HepG2 (cell line): ENCODE data around the gene FAM169A. TPM values are rescaled to one million over a fixed set of nuclear protein-coding genes. Genes with fewer than 3 reads are reported as not detected.

Source experiments
- ADNP ChIP-seq: sonication (generic); formaldehyde crosslinking; IDR thresholded peaks from 2 replicates; pipeline ENCODE4 v1.4.0; 2020; ENCODE audit warnings: missing genetic modification reagents
- ATAD3A ChIP-seq: sonication (generic); formaldehyde crosslinking; IDR thresholded peaks from 2 replicates; pipeline ENCODE4 v1.4.0; 2020; ENCODE audit warnings: missing genetic modification reagents
- CCAR2 ChIP-seq: fragments of 200-400 bp; formaldehyde crosslinking; optimal IDR thresholded peaks from 2 replicates; pipeline ENCODE3; 2018; ENCODE audit warnings: low read depth, mild to moderate bottlenecking, low read length, moderate library complexity
- DNMT3B ChIP-seq: conservative IDR thresholded peaks from 2 replicates; pipeline ENCODE4 v1.6.1; 2016; ENCODE audit warnings: missing biosample characterization, control low read depth
- ELF1 ChIP-seq: sonication (generic); formaldehyde crosslinking; IDR thresholded peaks from 2 replicates; pipeline ENCODE4 v1.4.0; 2020; ENCODE audit warnings: missing genetic modification reagents
- ERF ChIP-seq: IDR thresholded peaks from 2 replicates; pipeline ENCODE4 v1.6.1; 2018; ENCODE audit warnings: missing biosample characterization, missing genetic modification reagents
- ETV6 ChIP-seq: sonication (generic); formaldehyde crosslinking; conservative IDR thresholded peaks from 2 replicates; pipeline ENCODE4 v1.4.0; 2020; ENCODE audit warnings: missing genetic modification reagents
- HNF4A ChIP-seq: sonication (generic); formaldehyde crosslinking; IDR thresholded peaks from 2 replicates; pipeline ENCODE4 v1.4.0; 2020; ENCODE audit warnings: missing genetic modification reagents
- MEIS1 ChIP-seq: sonication (generic); formaldehyde crosslinking; IDR thresholded peaks from 2 replicates; pipeline ENCODE4 v1.9.0; 2021; ENCODE audit warnings: mild to moderate bottlenecking, missing genetic modification reagents, moderate library complexity, borderline replicate concordance
- PLSCR1 ChIP-seq: sonication (generic); formaldehyde crosslinking; IDR thresholded peaks from 2 replicates; pipeline ENCODE4 v1.5.0; 2020; ENCODE audit warnings: missing genetic modification reagents, mild to moderate bottlenecking, borderline replicate concordance
- SAFB2 ChIP-seq: sonication (generic); formaldehyde crosslinking; IDR thresholded peaks from 2 replicates; pipeline ENCODE4 v1.5.1; 2020; ENCODE audit warnings: missing genetic modification reagents, low read depth, mild to moderate bottlenecking, borderline replicate concordance
- SMAD1 ChIP-seq: sonication (generic); formaldehyde crosslinking; IDR thresholded peaks from 2 replicates; pipeline ENCODE4 v1.4.0; 2020; ENCODE audit warnings: missing genetic modification reagents, low read depth, mild to moderate bottlenecking, borderline replicate concordance
- SNAPC2 ChIP-seq: sonication (generic); formaldehyde crosslinking; IDR thresholded peaks from 2 replicates; pipeline ENCODE4 v1.8.1; 2022; ENCODE audit warnings: mild to moderate bottlenecking, missing genetic modification reagents
- SNRNP70 ChIP-seq: fragments of 200-400 bp; formaldehyde crosslinking; IDR thresholded peaks from 2 replicates; pipeline ENCODE4 v1.6.1; 2017; ENCODE audit warnings: mild to moderate bottlenecking, low read depth, low read length, moderate library complexity
- SYNCRIP ChIP-seq: fragments of 200-400 bp; formaldehyde crosslinking; IDR thresholded peaks from 2 replicates; pipeline ENCODE4 v1.6.1; 2018; ENCODE audit warnings: mild to moderate bottlenecking, low read depth, low read length; ENCODE audit not compliant: insufficient read depth
- TFDP2 ChIP-seq: sonication (generic); formaldehyde crosslinking; IDR thresholded peaks from 2 replicates; pipeline ENCODE4 v1.4.0; 2020; ENCODE audit warnings: missing genetic modification reagents
- TIGD3 ChIP-seq: sonication (generic); formaldehyde crosslinking; IDR thresholded peaks from 2 replicates; pipeline ENCODE4 v1.5.1; 2020; ENCODE audit warnings: mild to moderate bottlenecking, missing genetic modification reagents, borderline replicate concordance
- ZKSCAN1 ChIP-seq: fragments of 150-350 bp; IDR thresholded peaks from 2 replicates; pipeline ENCODE4 v1.6.1; 2014; ENCODE audit warnings: low read length
- ZNF12 ChIP-seq: sonication (generic); formaldehyde crosslinking; IDR thresholded peaks from 2 replicates; pipeline ENCODE4 v1.5.0; 2020; ENCODE audit warnings: missing genetic modification reagents
- ZNF136 ChIP-seq: sonication (generic); formaldehyde crosslinking; IDR thresholded peaks from 2 replicates; pipeline ENCODE4 v1.8.1; 2022; ENCODE audit warnings: low read depth, mild to moderate bottlenecking, moderate library complexity, missing genetic modification reagents
- ZNF264 ChIP-seq: sonication (generic); formaldehyde crosslinking; IDR thresholded peaks from 2 replicates; pipeline ENCODE4 v1.4.0; 2020; ENCODE audit warnings: missing genetic modification reagents
- ZNF282 ChIP-seq: fragments of 450-650 bp; IDR thresholded peaks from 2 replicates; pipeline ENCODE4 v1.6.1; 2018; ENCODE audit not compliant: partially characterized antibody
- ZNF343 ChIP-seq: sonication (generic); formaldehyde crosslinking; IDR thresholded peaks from 2 replicates; pipeline ENCODE4 v1.4.0; 2020; ENCODE audit warnings: mild to moderate bottlenecking, missing genetic modification reagents
- ZNF414 ChIP-seq: sonication (generic); formaldehyde crosslinking; IDR thresholded peaks from 2 replicates; pipeline ENCODE4 v1.5.0; 2020; ENCODE audit warnings: missing genetic modification reagents
- ZNF496 ChIP-seq: sonication (generic); formaldehyde crosslinking; IDR thresholded peaks from 2 replicates; pipeline ENCODE4 v1.8.1; 2023; ENCODE audit warnings: mild to moderate bottlenecking, moderate library complexity, missing genetic modification reagents; ENCODE audit not compliant: insufficient replicate concordance
- ZNF616 ChIP-seq: sonication (generic); formaldehyde crosslinking; IDR thresholded peaks from 2 replicates; pipeline ENCODE4 v1.5.0; 2020; ENCODE audit warnings: low read depth, mild to moderate bottlenecking, missing genetic modification reagents
- ZNF670 ChIP-seq: sonication (generic); formaldehyde crosslinking; IDR thresholded peaks from 2 replicates; pipeline ENCODE4 v1.8.0; 2022; ENCODE audit warnings: mild to moderate bottlenecking, missing genetic modification reagents, borderline replicate concordance
- ZNF724P ChIP-seq: sonication (generic); formaldehyde crosslinking; IDR thresholded peaks from 2 replicates; pipeline ENCODE4 v1.8.0; 2022; ENCODE audit warnings: missing genetic modification reagents, borderline replicate concordance
- ZNF749 ChIP-seq: sonication (generic); formaldehyde crosslinking; IDR thresholded peaks from 2 replicates; pipeline ENCODE4 v1.8.0; 2022; ENCODE audit warnings: mild to moderate bottlenecking, missing genetic modification reagents, moderate library complexity, borderline replicate concordance
- polyA plus RNA-seq, 8 experiments: library from polyadenylated mRNA; depleted of rRNA in 3 of 8; stranded (reverse) in 7 of 8; unstranded in 1 of 8; fragments of >200 nt; fragmentation: Illumina TruSeq in 4 of 8; extraction: Trizol in 4 of 8; gene quantifications; 2 replicates each; pipeline versions ENCODE4 v1.2.1 to v1.2.3, GENCODE V29; 2011 to 2016; ENCODE audit warnings: low read depth in 4 of 8, missing spikeins in 1 of 8, mixed read lengths in 1 of 8; ENCODE audit not compliant: insufficient read depth in 1 of 8
- total RNA-seq, 5 experiments: library from RNA; depleted of rRNA; stranded (reverse); fragments of >200 nt; fragmentation: Illumina TruSeq; extraction: Trizol; gene quantifications; 2 replicates each; pipeline ENCODE4 v1.2.3, GENCODE V29; 2016; ENCODE audit warnings: low read depth in 1 of 5

Gene FAM169A
- total and polyA plus RNA-seq, 2 of the 13 experiments (the other 11 are each of a cell fraction or from before 2014, with no cell fraction given), result 21.1 to 110 TPM

GRCh38 chr5:74877624-74878304 lies 11.6 kb upstream of the FAM169A start (continued):
- TF ChIP-seq TFDP2 (CRISPR knock-in tag) (no peak), HNF4A (CRISPR knock-in tag) (peak; percentile 79), SNAPC2 (CRISPR knock-in tag) (no peak), ATAD3A (CRISPR knock-in tag) (no peak), SAFB2 (CRISPR knock-in tag) (no peak), TIGD3 (no peak), SNRNP70 (no peak), DNMT3B (CRISPR knock-in tag) (no peak), ZNF282 (no peak), ZNF670 (CRISPR knock-in tag) (no peak), PLSCR1 (CRISPR knock-in tag) (no peak), SYNCRIP (no peak), ZNF616 (no peak), ZNF343 (CRISPR knock-in tag) (no peak), ETV6 (no peak; the same call in 1 of the 2 replicates), CCAR2 (no peak), ELF1 (CRISPR knock-in tag) (no peak), MEIS1 (CRISPR knock-in tag) (peak; percentile 55; the same call in 1 of the 2 replicates), ERF (CRISPR knock-in tag) (0 out of 2 replicates have a peak, but pooled peaks have one; percentile 12), ZNF724P (CRISPR knock-in tag) (no peak), ZNF749 (CRISPR knock-in tag) (no peak), SMAD1 (CRISPR knock-in tag) (no peak), ZNF264 (CRISPR knock-in tag) (no peak), ZNF12 (no peak), ZNF414 (CRISPR knock-in tag) (no peak), ZNF136 (no peak), ADNP (CRISPR knock-in tag) (no peak), ZNF496 (no peak), ZKSCAN1 (no peak)
